Measurements from ENCODE around the gene LIN7B.

The LIN7B gene

GRCh38 chr19:49128545-49129237, 14.5 kb downstream of the LIN7B start:
- H3K4me3 ChIP-seq (ENCODE audit: low read depth, low read length), result peak overlapping the region; percentile 54
- DNase-seq (ENCODE audit: low read depth), result no peak
- TF ChIP-seq CTCF (IDR thresholded peaks at IDR 0.05; ENCODE audit: control insufficient read depth, extremely low read depth, insufficient read depth), result no peak

- no peak for DNase-seq (ENCODE audit: low read depth)
- no peak for TF ChIP-seq CTCF (IDR thresholded peaks at IDR 0.05; ENCODE audit: control insufficient read depth, extremely low read depth, insufficient read depth)
- peak overlapping the region; percentile 54 for H3K4me3 ChIP-seq (ENCODE audit: low read depth, low read length)
Measured at GRCh38 chr19:49129238-49129583, 15.0 kb downstream of the LIN7B start.

GRCh38 chr19:49130325-49130724, 16.2 kb downstream of the LIN7B start:
- no peak for TF ChIP-seq CTCF (IDR thresholded peaks at IDR 0.05; ENCODE audit: control insufficient read depth, extremely low read depth, insufficient read depth)
- no peak overlapping the region for H3K4me3 ChIP-seq (ENCODE audit: low read depth, low read length)
- no peak for DNase-seq (ENCODE audit: low read depth)

- peak overlapping the region; percentile 50 for H3K4me3 ChIP-seq (ENCODE audit: low read depth, low read length)
- TF ChIP-seq CTCF (IDR thresholded peaks at IDR 0.05; ENCODE audit: control insufficient read depth, extremely low read depth, insufficient read depth), result no peak
- no peak for DNase-seq (ENCODE audit: low read depth)
Measured at GRCh38 chr19:49132974-49133609, 18.9 kb downstream of the LIN7B start.

- no peak for TF ChIP-seq CTCF (IDR thresholded peaks at IDR 0.05; ENCODE audit: control insufficient read depth, extremely low read depth, insufficient read depth)
- H3K4me3 ChIP-seq (ENCODE audit: low read depth, low read length), result peak overlapping the region; percentile 50
- DNase-seq (ENCODE audit: low read depth), result no peak
Measured at GRCh38 chr19:49133621-49134454, 19.7 kb downstream of the LIN7B start.

- DNase-seq (ENCODE audit: low read depth), result no peak
- no peak overlapping the region for H3K4me3 ChIP-seq (ENCODE audit: low read depth, low read length)
- no peak for TF ChIP-seq CTCF (IDR thresholded peaks at IDR 0.05; ENCODE audit: control insufficient read depth, extremely low read depth, insufficient read depth)
Measured at GRCh38 chr19:49135686-49136085, 21.5 kb downstream of the LIN7B start.

Data from LNCaP clone FGC (cell line).